HG03575 (cell line): ENCODE data around the gene SPATA17.

Source experiments
- ATAC-seq: cut with Tn5 transposase; IDR thresholded peaks from one replicate; pipeline ENCODE4 v1.9.1; 2021; ENCODE audit not compliant: unreplicated experiment, insufficient number of reproducible peaks, low FRiP score; ENCODE audit errors: extremely low read depth

Gene SPATA17

DNA sequence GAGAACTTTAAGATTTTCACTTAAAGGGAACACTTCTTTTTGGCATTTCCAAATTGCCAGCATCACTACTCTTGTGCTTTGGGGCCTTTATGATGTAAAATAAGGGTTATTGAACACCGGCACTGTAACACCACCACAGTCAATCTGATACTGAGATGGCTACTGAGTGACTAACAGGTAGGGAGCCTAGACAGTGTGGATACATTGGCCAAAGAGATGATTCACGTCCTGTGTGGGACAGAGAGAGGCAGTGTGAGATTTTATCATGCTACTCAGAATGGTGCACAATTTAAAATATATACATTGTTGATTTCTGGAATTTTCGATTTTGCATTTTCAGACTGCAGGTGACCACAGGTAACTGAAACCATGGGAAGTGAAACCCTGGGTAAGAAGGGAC lies 261.6 kb downstream of the SPATA17 start:
- ATAC-seq, result no peak

DNA sequence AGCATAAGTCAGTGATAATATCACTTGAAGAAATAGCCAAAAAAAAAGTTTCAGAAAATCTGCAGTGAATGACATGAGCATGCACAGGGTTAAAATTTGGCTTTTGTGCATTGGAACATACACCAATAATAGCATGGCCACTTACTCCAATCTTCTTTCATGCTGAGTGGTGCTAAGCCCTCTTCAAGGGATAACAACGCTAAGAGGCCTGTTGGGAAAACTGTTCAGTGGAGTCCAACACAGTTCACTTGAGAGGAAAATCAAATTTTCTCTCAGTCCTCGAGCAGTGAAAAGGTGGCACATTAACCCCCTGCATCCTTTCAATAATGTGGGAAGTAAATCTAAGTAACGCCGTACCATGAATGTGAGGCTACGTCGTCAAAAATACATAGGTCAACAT lies 264.7 kb downstream of the SPATA17 start:
- ATAC-seq, result no peak

DNA sequence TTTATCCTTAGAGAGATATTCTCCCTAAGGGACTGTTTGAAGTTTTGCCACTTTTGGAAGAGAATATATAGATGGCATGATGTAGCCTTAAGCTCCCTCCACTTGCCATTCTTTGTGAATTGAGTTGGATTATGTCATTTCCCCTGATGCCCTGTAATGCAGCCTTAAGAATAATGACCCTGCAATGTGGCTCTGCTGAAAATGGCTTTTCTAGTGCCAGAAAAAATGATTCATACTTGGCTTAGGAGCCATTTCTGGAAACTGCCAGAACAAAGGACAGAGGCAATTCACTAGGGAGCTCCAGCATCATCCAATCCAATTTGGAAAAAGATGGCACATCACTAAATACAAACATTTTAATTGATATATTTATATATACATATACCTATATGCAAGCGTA lies 265.3 kb downstream of the SPATA17 start:
- no peak for ATAC-seq

DNA sequence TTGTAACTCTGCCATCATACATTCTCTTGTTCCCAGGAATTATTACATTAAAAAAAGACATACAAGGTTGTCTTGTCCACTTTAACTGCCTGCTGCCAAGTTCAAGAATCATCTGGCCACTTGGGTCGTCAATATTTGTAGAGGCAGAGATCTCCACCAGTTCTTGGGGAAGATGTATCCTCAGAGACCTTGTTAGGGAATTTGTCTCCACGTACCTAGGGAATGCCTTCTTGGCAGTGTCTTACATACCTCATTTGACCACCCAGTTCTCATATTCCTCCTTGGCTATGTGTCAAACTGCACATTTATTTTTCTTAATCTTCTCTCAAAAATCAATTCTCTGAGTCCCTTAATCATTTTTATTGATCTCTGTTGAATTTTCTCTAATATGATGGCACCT lies 266.0 kb downstream of the SPATA17 start:
- no peak for ATAC-seq

DNA sequence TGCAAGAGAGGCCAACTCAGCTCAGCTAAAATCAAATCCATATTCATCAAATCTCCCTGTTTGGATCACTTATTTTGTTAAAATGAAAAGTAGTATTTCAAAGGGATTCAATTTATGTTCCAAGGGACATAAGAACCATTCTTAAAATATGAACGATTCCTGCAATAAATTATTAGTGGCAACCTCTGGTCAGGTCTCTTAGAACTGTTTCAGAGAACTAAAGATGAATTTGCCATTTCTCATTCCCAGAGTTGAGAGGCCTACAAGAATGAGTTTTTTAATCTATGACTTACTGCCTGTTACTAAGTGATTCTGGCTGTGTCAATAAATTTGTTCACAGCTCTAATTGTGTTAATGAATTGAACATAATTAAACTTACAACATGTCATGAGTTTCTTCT lies 268.5 kb downstream of the SPATA17 start:
- no peak for ATAC-seq

DNA sequence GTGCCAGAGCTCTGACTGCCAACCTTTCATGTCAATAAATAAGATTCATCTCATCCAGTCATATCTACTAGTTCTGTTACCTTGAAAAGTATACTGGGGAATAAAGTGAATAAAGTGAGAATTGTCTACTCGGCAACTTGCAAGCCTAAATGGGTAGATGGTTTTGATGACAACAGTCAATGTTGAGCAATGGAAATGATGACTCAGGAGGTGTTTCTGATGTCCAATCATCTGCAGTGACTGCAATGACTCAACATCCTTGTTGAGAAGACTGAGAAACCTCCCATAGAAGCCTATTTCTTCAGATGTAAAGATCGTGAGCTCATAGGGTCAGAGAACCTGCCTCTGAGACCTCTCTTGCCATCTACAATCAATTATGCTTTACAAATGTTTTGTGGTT lies 276.4 kb downstream of the SPATA17 start:
- ATAC-seq, result no peak

DNA sequence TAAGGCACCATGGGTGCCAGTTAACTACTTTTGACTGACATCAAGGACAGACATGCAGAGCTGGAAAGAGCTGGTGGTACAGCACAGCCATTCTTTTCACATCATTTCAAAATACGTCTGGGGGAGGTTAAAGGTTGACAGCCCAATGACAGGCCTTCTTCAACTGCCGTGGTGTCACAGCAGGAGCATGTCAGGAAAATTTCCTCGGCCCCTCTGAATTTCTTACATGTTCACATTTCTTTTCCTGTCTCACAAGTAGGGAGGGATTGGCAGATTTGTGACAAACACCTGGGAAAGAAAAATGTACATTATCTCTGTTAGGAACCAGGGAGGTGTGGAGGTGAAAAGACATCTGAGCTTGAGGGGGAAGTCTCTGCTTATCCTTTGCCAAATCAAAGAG lies 279.1 kb downstream of the SPATA17 start:
- ATAC-seq, result no peak

DNA sequence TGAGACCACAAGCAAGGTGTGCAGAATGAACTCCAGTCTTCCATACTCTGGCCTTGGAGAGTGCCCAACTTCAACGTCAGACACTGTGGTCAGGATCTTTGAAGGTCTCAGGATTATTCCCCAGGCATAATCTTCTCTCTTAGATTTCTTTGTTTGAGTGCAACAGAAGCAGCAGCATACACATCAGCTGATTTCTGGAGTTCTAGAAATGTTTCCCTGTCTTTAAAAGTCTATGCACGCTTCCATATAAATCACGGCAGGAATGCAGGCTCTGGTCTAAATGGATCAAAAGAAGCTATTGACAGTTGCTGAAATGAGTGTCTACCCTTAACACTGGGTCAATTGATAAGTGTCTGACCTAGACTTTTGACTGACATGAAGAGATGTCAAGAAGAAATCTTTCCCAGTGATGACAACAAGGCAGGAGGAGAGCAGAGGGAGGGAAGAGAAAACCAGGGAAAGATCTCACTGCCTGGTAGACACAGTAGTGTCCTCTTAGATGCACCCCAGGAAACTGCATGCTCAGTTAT lies 279.7 kb downstream of the SPATA17 start:
- ATAC-seq, result no peak

DNA sequence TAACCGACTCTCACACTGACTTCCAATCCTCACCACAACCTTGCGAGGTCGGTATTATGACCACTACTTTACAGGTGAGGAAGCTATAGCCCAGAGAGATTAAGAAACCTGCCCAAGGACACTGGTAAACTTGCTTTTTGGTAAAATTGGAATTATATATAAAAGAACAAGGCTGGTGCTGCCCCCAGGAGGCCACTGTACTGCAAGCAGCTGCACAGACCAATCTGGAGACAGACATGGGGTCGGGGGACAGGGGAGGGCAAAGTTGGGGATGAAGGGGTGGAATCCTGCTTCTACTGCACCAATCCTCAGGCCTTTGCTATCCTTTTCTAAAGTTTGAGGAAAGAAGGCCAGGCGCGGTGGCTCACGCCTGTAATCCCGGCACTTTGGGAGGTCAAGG lies 280.8 kb downstream of the SPATA17 start:
- no peak for ATAC-seq

DNA sequence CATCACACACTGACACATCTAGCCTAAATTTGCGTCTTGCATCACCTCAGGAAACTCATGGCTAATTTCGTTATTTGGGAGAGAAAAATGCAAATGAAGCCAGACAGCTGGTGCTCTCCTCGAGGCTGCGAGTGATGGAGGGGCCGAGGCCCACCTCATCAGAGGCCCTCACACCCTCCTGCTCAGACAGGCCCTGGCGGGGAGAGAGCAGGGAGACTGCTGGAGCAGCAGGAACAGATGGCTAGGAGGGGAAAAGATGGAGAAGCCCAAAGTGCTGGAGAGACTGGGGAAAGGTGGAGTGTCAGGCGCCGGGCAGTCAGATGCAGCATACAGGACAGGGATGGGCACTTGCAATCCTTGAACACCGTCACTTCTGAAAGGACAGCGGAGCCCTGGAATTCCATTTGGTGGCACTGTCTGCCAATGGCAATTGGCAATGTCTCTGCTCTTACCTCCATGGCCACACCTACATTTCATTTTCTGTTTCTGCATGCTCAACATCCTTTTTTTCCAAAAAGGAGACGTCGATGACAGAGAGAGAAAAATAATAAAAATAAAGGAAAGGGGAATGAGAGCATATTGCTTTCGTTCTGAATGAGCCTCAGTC lies 286.2 kb downstream of the SPATA17 start:
- no peak for ATAC-seq

DNA sequence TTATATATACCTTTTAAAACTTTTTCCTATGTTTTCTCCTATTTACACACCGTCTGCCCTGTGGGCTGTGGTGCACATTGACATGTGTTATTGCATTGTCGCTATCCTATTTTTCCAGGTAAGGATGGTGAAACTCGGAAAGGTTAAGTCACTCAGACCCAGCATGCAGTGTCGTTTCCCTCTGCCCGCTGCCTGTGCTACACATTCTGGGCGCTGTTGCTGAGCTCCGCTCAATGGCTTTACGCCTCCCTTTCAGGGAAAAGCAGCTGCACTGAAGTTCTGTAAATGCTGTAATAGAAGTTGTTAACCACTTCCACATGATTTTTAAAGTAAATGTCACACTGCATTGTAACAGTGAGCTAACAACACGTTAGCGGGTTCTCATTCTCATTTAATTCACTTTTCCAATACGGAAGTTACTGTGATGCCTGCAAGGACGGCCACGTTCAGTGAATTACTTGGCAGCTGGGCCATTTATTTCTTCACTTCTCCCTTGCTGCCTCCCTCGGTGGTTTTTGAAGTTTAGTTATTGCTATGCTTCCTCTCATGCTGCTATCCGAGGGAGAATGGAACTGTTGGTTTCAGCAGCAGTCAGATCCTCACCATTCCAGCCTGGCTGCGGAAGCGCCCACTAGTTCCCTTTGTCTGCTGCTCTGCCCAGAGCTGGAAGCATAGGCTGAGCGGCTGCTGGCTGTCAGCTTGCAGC lies 288.7 kb downstream of the SPATA17 start:
- no peak for ATAC-seq
